Peyer's patch (tissue), 4 donors: ENCODE results near the gene CYP24A1.

ENCODE experiments used
- POLR2A ChIP-seq, 2 donors: fragments of 450-650 bp; IDR thresholded peaks; one replicate each; pipeline ENCODE4 v1.5.1; 2017; ENCODE audit warnings: antibody characterized with exemption in 2 of 2, mild to moderate bottlenecking in 2 of 2, moderate library complexity in 2 of 2
- TF ChIP-seq, protein P1 (sequence below), 6 experiments: fragments of 450-650 bp in 4 of 6; fragments of 200-600 bp in 2 of 6; sonication (generic) in 1 of 6; IDR thresholded peaks; one replicate each; pipeline ENCODE4 v1.5.1; 2017 to 2019; ENCODE audit warnings: antibody characterized with exemption in 6 of 6, mild to moderate bottlenecking in 3 of 6, moderate library complexity in 1 of 6

DNA sequence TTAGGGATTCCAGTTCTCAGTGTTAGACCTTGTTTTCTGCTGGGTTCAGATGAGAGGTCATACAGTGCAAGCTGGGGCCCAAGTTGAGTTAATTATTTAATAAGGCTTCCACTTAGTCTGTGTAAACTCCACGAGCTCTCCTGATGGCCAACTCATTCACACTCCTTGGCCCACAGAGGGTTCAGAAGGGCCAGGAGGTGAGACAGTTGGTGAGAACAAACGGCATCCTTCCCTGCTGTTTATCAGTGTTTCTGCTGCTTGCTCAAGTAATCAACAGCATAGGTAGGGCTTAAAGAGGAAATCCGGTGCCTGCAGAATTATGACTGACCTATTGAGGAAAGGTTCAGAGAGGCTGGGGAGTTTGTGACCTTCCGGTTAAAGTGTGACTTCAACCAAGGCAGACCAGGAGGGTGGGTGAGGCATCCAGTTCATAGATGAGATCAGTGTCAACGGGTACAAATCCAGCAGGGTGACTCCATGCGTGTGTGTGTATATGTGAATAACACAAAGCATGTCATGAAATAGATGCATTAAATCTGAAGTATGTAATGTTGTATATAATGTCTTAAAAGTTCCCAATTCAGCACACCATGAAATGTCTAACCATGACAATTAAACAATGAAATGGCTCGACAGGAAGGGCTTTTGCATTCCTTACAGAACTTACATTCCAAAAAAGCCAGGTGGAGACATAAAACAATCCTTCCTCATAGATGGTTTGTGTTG, 66.0 kb downstream of the CYP24A1 start:
- TF ChIP-seq POLR2A (IDR thresholded peaks at IDR 0.05): no peak
- TF ChIP-seq, protein P1, sequence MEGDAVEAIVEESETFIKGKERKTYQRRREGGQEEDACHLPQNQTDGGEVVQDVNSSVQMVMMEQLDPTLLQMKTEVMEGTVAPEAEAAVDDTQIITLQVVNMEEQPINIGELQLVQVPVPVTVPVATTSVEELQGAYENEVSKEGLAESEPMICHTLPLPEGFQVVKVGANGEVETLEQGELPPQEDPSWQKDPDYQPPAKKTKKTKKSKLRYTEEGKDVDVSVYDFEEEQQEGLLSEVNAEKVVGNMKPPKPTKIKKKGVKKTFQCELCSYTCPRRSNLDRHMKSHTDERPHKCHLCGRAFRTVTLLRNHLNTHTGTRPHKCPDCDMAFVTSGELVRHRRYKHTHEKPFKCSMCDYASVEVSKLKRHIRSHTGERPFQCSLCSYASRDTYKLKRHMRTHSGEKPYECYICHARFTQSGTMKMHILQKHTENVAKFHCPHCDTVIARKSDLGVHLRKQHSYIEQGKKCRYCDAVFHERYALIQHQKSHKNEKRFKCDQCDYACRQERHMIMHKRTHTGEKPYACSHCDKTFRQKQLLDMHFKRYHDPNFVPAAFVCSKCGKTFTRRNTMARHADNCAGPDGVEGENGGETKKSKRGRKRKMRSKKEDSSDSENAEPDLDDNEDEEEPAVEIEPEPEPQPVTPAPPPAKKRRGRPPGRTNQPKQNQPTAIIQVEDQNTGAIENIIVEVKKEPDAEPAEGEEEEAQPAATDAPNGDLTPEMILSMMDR (IDR thresholded peaks at IDR 0.05): no peak
